Measurements from ENCODE around the gene FCSK.

DNA sequence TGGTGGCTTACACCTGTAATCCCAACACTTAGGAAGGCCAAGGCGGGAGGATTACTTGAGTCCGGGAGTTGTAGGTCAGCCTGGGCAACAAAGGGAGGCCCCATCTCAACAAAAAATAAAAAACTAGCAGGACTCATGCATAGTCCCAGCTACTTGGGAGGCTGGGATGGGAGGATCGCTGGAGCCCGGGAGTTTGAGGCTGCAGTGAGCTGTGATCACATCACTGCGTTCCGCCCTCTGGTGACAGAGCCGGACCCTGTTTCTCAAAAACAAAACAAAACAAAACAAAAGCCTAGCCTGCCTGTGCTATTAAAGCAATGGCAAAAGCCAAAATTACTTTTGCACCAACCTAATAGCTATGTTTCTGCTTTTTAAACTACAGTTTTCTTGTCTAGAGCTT lies 1.5 kb downstream of the FCSK start:
- TF ChIP-seq CTCF (IDR thresholded peaks at IDR 0.05) (no peak), POLR2A (IDR thresholded peaks at IDR 0.05) (no peak)

Measured in uterus (tissue), 2 donors.